HFFc6 (cell line): Measurements from ENCODE around the gene AADACL3. TPM values are rescaled to one million over a fixed set of nuclear protein-coding genes. Genes with fewer than 3 reads are reported as not detected.

Experiments
- DNase-seq: peaks from one replicate; pipeline ENCODE4 v3.0.0-alpha.2; 2018
- H3K27ac Mint-ChIP-seq: 2 replicates; pipeline ENCODE4 v1.8.0; 2020; ENCODE audit warnings: mild to moderate bottlenecking, mixed read lengths
- H3K27me3 Mint-ChIP-seq: 2 replicates; pipeline ENCODE4 v1.8.0; 2021; ENCODE audit warnings: mild to moderate bottlenecking, moderate library complexity, mixed read lengths; ENCODE audit not compliant: insufficient read depth
- H3K36me3 Mint-ChIP-seq: 2 replicates; pipeline ENCODE4 v1.8.0; 2021; ENCODE audit warnings: low read depth, mixed read lengths
- H3K4me1 Mint-ChIP-seq: 2 replicates; pipeline ENCODE4 v1.8.0; 2020; ENCODE audit warnings: low read depth, mixed read lengths
- H3K4me3 Mint-ChIP-seq: 2 replicates; pipeline ENCODE4 v1.8.0; 2020; ENCODE audit warnings: mild to moderate bottlenecking, moderate library complexity, mixed read lengths
- H3K9me3 Mint-ChIP-seq: 2 replicates; pipeline ENCODE4 v1.8.0; 2020; ENCODE audit warnings: mild to moderate bottlenecking, mixed read lengths
- CTCF ChIP-seq: fragments of 200-600 bp; sonication (generic); IDR thresholded peaks from 2 replicates; pipeline ENCODE4 v1.5.0; 2021; ENCODE audit warnings: antibody characterized with exemption, mild to moderate bottlenecking
- total RNA-seq, 6 experiments: library from RNA; stranded (reverse); fragmentation: NEBNext Ultra II Directional; extraction: Animal tissue kit (Norgen Biotek cat#: 25700); gene quantifications; 2 replicates in 1 of 6; 3 replicates in 5 of 6; pipeline ENCODE4 v1.2.3, GENCODE V29; 2021

AADACL3 gene
- total RNA-seq, 6 experiments from 2014 or later: not detected

- Mint-ChIP-seq H3K27ac (no peak overlapping the region), H3K4me1 (no peaks in the 10 kb centered on the region), H3K36me3 (no peaks in the 10 kb centered on the region), H3K4me3 (no peak overlapping the region), H3K9me3 (peaks cover 45% of the 10 kb centered on the region), H3K27me3 (no peaks in the 10 kb centered on the region; the same call in 1 of the 2 replicates)
- no peak for DNase-seq
- no peak for TF ChIP-seq CTCF
Measured at GRCh38 chr1:12738934-12739333, 23.0 kb downstream of the AADACL3 start.

DNA sequence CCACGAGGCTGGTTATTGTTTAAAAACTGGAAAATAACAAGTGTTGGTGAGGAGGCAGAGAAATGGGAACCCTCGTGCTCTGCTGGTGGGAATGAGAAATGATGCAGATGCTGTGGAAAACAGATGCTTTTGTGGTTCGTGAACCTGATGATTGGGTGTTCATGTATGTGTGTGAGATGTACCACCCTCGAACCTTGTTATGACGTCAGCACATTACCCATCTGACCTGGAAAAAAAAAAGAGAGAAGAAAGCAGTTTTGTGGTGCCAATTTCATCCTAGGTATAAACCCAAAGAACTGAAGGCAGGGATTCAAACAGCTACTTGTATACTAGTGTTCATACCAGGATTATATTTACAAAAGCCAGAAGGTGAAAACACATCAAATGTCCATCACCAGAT, 23.7 kb downstream of the AADACL3 start:
- Mint-ChIP-seq H3K36me3 (no peaks in the 10 kb centered on the region), H3K9me3 (peaks cover 41% of the 10 kb centered on the region), H3K4me1 (no peaks in the 10 kb centered on the region), H3K27ac (no peak overlapping the region), H3K4me3 (no peak overlapping the region), H3K27me3 (no peaks in the 10 kb centered on the region; the same call in 1 of the 2 replicates)
- no peak for TF ChIP-seq CTCF
- no peak for DNase-seq

DNA sequence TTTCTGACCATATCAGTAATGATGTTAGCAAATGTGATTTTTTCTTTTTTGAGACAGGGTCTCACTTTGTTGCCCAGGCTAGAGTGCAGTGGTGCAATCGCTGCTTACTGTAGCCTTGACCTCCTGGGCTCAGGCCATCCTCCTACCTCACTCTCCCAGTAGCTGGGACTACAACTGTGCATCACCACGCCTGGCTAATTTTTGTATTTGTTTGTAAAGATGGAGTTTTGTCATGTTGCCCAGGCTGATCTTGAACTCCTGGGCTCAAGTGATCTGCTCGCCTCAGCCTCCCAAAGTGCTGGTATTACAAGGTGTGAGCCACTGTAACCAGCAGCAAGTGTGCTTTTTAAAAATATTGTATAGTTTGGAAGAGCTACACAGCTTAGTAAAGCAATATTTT, 26.0 kb downstream of the AADACL3 start:
- peaks cover 41% of the 10 kb centered on the region for H3K9me3 Mint-ChIP-seq
- no peak overlapping the region for H3K4me3 Mint-ChIP-seq

DNA sequence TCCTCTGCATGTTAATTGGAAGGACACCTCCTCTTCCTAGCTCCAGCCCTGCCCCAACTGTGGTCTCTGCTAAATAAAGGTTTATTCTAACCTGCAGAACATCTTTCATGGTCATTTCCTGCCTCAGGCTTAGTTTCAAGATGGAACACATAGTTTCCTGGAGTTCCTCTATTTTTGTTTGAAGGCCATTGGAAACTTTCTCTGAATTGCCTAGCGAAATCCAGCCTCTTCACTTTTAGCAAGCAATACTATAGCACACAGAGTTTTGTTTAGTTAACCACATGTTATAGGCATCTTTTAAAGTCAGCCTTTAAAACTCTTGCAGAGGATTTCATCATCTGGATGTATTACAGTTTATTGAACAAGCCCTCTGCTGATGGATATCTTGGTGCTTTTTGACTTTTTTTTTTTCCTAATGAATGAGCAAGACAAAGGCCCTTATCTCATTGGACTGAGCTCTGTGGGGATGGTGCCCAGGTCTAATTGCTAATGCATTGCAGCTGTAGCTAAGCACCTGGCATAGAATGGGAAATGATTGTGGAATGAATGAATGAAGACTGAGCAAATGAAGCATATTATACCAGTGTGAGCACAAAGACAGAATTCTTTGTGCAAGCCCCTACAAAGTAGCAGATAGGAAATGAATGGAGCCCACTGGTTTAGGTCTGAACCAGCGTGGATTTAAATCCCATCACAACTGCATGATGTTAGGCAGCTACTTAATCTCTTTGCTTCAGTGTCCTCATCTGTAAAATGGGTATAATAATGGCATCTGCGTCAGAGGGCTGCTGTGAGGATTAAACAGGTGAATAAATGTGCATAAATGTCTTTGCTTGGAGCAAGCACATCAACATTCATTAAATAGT, 29.4 kb downstream of the AADACL3 start:
- Mint-ChIP-seq H3K36me3 (no peaks in the 10 kb centered on the region), H3K27ac (no peak overlapping the region), H3K4me1 (no peaks in the 10 kb centered on the region), H3K4me3 (no peak overlapping the region), H3K9me3 (peaks cover 51% of the 10 kb centered on the region), H3K27me3 (peaks cover 2% of the 10 kb centered on the region; the same call in 1 of the 2 replicates)
- no peak for DNase-seq
- TF ChIP-seq CTCF: no peak

More for the DNA sequence above, 26.0 kb downstream of the AADACL3 start:
- H3K27ac Mint-ChIP-seq: no peak overlapping the region
- H3K27me3 Mint-ChIP-seq: peaks cover 2% of the 10 kb centered on the region; the same call in 1 of the 2 replicates
- no peaks in the 10 kb centered on the region for H3K4me1 Mint-ChIP-seq
- H3K36me3 Mint-ChIP-seq: no peaks in the 10 kb centered on the region
- TF ChIP-seq CTCF: no peak
- no peak for DNase-seq

- peaks cover 2% of the 10 kb centered on the region for H3K27me3 Mint-ChIP-seq
Measured at GRCh38 chr1:12745992-12746323, 30.0 kb downstream of the AADACL3 start, which contains the start of gene CFAP107. TSS of gene CFAP107 (plus strand) at chr1:12746200. CDS start at chr1:12746431, 231 bp downstream.

More at GRCh38 chr1:12745992-12746323, 30.0 kb downstream of the AADACL3 start, which contains the start of gene CFAP107:
- DNase-seq: no peak
- H3K36me3 Mint-ChIP-seq: no peaks in the 10 kb centered on the region
- no peak for TF ChIP-seq CTCF
- no peak within 1 kb of the TSS for H3K27ac Mint-ChIP-seq
- no peak within 1 kb of the TSS for H3K4me3 Mint-ChIP-seq
- peaks cover 53% of the 10 kb centered on the region for H3K9me3 Mint-ChIP-seq
- no peaks in the 10 kb centered on the region for H3K4me1 Mint-ChIP-seq
